HG03280 (cell line): ENCODE results near the gene SLC35F4.

Source experiments
- ATAC-seq: cut with Tn5 transposase; IDR thresholded peaks from one replicate; pipeline ENCODE4 v1.9.1; 2021; ENCODE audit warnings: mild to moderate bottlenecking, moderate library complexity; ENCODE audit not compliant: unreplicated experiment

Gene SLC35F4

DNA sequence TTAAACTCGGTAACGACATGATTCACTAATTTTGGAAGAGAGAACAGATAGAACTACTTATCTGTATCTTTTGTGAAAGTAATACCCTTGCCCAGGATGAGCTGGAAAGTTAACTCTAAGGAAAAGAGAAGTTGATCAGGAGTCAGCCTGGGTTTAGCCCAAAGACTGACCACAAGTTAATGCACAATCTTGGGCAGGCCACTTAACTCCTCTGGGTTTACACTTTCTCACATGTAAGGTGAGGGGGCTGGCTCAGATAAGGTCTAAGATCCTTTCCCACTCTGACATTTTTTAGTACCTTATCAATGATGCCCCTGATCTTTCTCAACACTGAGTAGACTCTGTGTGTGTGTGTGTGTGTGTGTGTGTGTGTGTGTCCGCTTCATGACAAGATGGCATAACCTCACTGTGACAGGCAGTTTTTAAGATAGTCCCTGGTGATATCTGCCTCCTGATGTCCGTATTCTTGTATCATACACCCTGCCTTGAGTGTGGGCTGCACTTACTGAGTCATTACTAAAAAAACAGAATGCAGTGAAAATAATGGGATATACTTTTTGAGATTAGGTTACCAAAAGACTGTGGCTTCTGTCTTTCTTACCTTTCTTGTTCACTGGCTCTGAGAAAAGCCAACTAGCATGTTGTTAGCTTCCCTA lies 316.0 kb downstream of the SLC35F4 start:
- ATAC-seq = no peak

DNA sequence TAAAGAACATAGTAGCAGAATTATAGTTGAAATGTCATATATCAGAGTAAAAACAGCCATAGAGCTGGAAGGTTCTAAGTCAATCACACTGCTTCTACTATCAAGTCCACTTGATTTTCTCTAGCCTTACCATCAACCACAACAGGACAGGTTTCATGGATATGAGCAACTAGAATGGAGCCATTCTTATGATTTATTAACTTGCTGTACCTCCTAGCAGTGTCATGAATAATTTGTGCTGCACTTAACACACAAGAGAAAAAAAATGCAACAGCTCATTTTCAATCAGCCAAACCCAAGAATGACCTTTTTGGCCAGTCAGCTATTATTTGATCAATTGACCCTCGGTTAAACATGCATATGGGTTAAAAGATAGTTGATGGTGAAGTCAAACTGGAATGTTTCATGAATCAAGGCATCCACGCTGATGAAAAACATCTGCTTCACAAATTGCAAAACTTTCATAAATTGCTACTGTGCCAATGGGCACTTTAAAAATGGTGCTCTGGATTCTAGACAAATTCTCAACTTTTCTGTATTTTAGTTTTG lies 316.8 kb downstream of the SLC35F4 start:
- ATAC-seq = no peak

DNA sequence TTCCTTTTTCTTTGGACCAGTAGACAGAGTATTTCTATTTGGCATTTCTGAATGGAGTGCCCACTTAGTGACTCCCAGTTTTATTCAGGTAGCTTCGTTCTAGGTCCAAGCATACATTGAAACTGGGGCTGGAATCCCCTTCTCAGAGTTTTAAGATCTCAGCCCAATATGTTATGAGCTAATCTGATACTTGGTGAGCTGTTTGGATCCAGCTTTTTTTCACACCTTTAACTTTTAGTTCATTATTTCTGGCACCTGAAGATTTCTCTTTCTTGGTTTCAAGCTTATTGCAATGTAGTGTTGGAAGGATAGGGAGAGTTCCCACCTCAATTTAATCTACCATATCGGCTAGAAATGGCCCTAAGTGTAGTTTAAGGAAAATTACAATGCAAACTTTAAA lies 318.8 kb downstream of the SLC35F4 start:
- ATAC-seq = no peak

DNA sequence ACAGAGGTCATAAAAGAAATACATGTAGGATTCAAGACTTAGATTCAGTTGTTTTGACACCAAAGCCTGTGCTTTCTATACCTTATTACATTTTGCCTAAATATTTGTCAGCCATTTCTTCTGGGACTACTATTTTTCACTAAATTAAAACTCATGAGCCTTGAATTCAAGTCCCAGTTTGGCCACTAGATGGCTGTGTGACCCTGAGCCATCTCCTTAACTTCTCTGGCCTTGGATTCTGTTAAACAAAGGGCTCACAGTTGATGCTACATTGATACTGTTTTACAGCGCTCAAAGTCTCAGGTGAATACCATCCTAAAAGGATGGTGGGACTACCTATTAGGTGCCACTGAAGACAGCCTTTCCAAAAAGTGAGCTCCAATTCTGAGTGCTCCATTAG lies 332.7 kb downstream of the SLC35F4 start:
- no peak for ATAC-seq

DNA sequence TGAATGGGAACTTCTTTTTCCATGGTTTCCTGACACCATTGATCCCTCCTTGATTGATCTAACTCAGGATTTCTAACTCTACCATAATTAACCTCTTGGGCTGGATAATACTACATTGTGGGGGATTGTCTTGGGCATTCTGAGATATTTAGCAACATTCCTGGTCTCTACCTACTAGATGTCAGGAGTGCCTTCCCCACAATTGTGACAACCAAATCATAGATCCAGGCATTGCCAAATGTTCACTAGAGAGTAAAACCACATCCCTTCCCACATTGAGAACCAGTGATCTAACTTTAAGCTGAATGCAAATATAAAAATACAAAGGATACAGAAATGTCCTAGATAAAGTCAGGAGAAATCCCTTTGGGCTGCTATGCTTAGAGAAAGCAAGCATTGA lies 335.3 kb downstream of the SLC35F4 start:
- no peak for ATAC-seq

DNA sequence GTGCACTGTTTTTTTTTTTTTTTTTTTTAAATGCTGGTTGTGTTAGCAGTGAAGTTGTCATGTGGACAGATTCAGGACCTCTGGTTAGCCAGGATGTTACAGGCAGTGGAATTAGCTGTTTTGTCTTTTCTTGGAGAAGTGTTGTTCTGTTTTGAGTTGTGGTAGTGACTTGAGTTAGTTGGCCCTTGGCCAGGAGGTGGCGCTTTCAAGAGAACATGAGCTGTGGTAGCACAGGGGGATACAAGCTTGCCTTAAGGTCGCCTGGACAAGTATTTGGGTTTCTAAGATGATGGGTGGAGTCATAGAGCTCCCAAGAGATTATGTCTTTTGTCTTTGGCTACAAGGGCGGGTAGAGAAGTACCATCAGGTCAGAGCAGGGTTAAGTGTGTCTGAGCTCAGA lies 338.9 kb downstream of the SLC35F4 start:
- no peak for ATAC-seq

DNA sequence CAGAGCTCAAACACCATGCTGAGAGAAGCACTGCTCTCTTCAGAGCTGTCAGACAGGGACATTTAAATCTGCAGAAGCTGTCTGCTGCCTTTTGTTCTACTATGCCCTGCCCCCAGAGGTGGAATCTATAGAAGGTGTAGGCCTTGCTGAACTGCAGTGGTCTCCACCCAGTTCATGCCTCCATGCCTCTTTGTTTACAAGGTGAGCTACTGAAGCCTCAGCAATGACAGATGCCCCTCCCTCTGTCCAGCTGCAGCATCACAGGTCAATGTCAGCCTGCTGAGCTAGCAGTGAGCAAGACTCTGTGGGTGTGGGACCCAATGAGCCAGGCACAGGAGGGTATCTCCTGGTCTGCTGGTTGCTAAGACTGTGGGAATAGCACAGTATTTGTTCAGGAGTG lies 346.8 kb downstream of the SLC35F4 start:
- ATAC-seq = no peak
